ENCODE results near the gene PBLD.

PBLD gene

GRCh38 chr10:68345621-68346020 lies 12.9 kb upstream of the PBLD start:
- no peak for TF ChIP-seq ZFP30 (CRISPR knock-in tag; IDR thresholded peaks at IDR 0.05)
- TF ChIP-seq SNAI2 (CRISPR knock-in tag; IDR thresholded peaks at IDR 0.05), result no peak
- no peak for TF ChIP-seq OSR1 (CRISPR knock-in tag; IDR thresholded peaks at IDR 0.05)
- no peak for TF ChIP-seq ZC3H10 (CRISPR knock-in tag; IDR thresholded peaks at IDR 0.05)
- no peak for TF ChIP-seq POU6F1 (CRISPR knock-in tag; IDR thresholded peaks at IDR 0.05; ENCODE audit: borderline replicate concordance, low read depth)
- no peak for TF ChIP-seq RARB (CRISPR knock-in tag; IDR thresholded peaks at IDR 0.05)
- no peak for TF ChIP-seq ZFP3 (CRISPR knock-in tag; IDR thresholded peaks at IDR 0.05)
- no peak for TF ChIP-seq ZNF70 (CRISPR knock-in tag; IDR thresholded peaks at IDR 0.05)
- TF ChIP-seq CSRNP3 (CRISPR knock-in tag; IDR thresholded peaks at IDR 0.05), result no peak
- TF ChIP-seq CREB5 (CRISPR knock-in tag; IDR thresholded peaks at IDR 0.05; ENCODE audit: low read depth), result no peak
- TF ChIP-seq BACH2 (CRISPR knock-in tag; IDR thresholded peaks at IDR 0.05; ENCODE audit: borderline replicate concordance), result no peak
- no peak for TF ChIP-seq TCF4 (CRISPR knock-in tag; IDR thresholded peaks at IDR 0.05; ENCODE audit: borderline replicate concordance)
- no peak for TF ChIP-seq PPARA (CRISPR knock-in tag; IDR thresholded peaks at IDR 0.05; ENCODE audit: borderline replicate concordance)
- TF ChIP-seq TOX (CRISPR knock-in tag; IDR thresholded peaks at IDR 0.05; ENCODE audit: borderline replicate concordance), result no peak
- TF ChIP-seq TSHZ2 (CRISPR knock-in tag; IDR thresholded peaks at IDR 0.05), result no peak
- no peak for TF ChIP-seq ZNF565 (CRISPR knock-in tag; conservative IDR thresholded peaks at IDR 0.05; ENCODE audit: low read depth)
- TF ChIP-seq GLIS3 (CRISPR knock-in tag; IDR thresholded peaks at IDR 0.05), result no peak
- no peak for TF ChIP-seq ESRRG (CRISPR knock-in tag; IDR thresholded peaks at IDR 0.05)
- no peak for ATAC-seq

- no peak for ATAC-seq
- TF ChIP-seq ZC3H10 (CRISPR knock-in tag; IDR thresholded peaks at IDR 0.05), result no peak
- TF ChIP-seq ESRRG (CRISPR knock-in tag; IDR thresholded peaks at IDR 0.05), result no peak
- no peak for TF ChIP-seq PPARA (CRISPR knock-in tag; IDR thresholded peaks at IDR 0.05; ENCODE audit: borderline replicate concordance)
- TF ChIP-seq SNAI2 (CRISPR knock-in tag; IDR thresholded peaks at IDR 0.05), result no peak
- no peak for TF ChIP-seq RARB (CRISPR knock-in tag; IDR thresholded peaks at IDR 0.05)
- no peak for TF ChIP-seq ZNF70 (CRISPR knock-in tag; IDR thresholded peaks at IDR 0.05)
- no peak for TF ChIP-seq CREB5 (CRISPR knock-in tag; IDR thresholded peaks at IDR 0.05; ENCODE audit: low read depth)
- TF ChIP-seq TSHZ2 (CRISPR knock-in tag; IDR thresholded peaks at IDR 0.05), result no peak
- TF ChIP-seq ARNTL (CRISPR knock-in tag; IDR thresholded peaks at IDR 0.05; ENCODE audit: borderline replicate concordance, low read depth), result no peak
- TF ChIP-seq ISL1 (CRISPR knock-in tag; IDR thresholded peaks at IDR 0.05), result no peak
- TF ChIP-seq GLIS3 (CRISPR knock-in tag; IDR thresholded peaks at IDR 0.05), result no peak
- TF ChIP-seq ZFP30 (CRISPR knock-in tag; IDR thresholded peaks at IDR 0.05), result no peak
- TF ChIP-seq TCF4 (CRISPR knock-in tag; IDR thresholded peaks at IDR 0.05; ENCODE audit: borderline replicate concordance), result no peak
- TF ChIP-seq ZNF8 (CRISPR knock-in tag; IDR thresholded peaks at IDR 0.05), result no peak
- no peak for TF ChIP-seq OSR1 (CRISPR knock-in tag; IDR thresholded peaks at IDR 0.05)
- no peak for TF ChIP-seq CSRNP3 (CRISPR knock-in tag; IDR thresholded peaks at IDR 0.05)
- TF ChIP-seq POU6F1 (CRISPR knock-in tag; IDR thresholded peaks at IDR 0.05; ENCODE audit: borderline replicate concordance, low read depth), result no peak
Measured at GRCh38 chr10:68342909-68343516, 10.3 kb upstream of the PBLD start.

All from SK-N-SH treated with all-trans-retinoic acid at 6 μM for 48 hours (cell line).